Liver (tissue), 3 donors: ENCODE data around the gene SLC6A5.
A peak's percentile ranks its signal among the peaks of the same experiment; 100 is the strongest.

Experiments
- ATF3 ChIP-seq: IDR thresholded peaks from 2 replicates; pipeline ENCODE4 v1.6.1; 2016; ENCODE audit warnings: antibody characterized with exemption
- CTCF ChIP-seq: fragments of 150-350 bp; IDR thresholded peaks from 2 replicates; pipeline ENCODE4 v1.5.1; 2017; ENCODE audit warnings: improper control_type of control experiment, low read depth, low read length; ENCODE audit not compliant: missing input control
- FOXA1 ChIP-seq: IDR thresholded peaks from 2 replicates; pipeline ENCODE4 v1.6.1; 2016; ENCODE audit warnings: antibody characterized with exemption
- GABPA ChIP-seq, 2 donors: IDR thresholded peaks in 1 of 2; conservative IDR thresholded peaks in 1 of 2; 2 replicates each; pipeline ENCODE4 v1.6.1; 2016; ENCODE audit warnings: antibody characterized with exemption in 2 of 2, mild to moderate bottlenecking in 1 of 2, moderate library complexity in 1 of 2
- HNF4A ChIP-seq, 2 donors: conservative IDR thresholded peaks; 2 replicates each; pipeline ENCODE4 v1.6.1; 2016; ENCODE audit warnings: antibody characterized with exemption in 2 of 2, mild to moderate bottlenecking in 2 of 2
- JUND ChIP-seq, 2 donors: IDR thresholded peaks; 2 replicates each; pipeline ENCODE4 v1.6.1; 2016; ENCODE audit warnings: antibody characterized with exemption in 2 of 2
- MAX ChIP-seq: IDR thresholded peaks from 2 replicates; pipeline ENCODE4 v1.6.1; 2016; ENCODE audit warnings: antibody characterized with exemption
- NR2F2 ChIP-seq: IDR thresholded peaks from 2 replicates; pipeline ENCODE4 v1.6.1; 2016; ENCODE audit warnings: antibody characterized with exemption
- RAD21 ChIP-seq, 2 donors: IDR thresholded peaks; 2 replicates each; pipeline ENCODE4 v1.6.1; 2016; ENCODE audit warnings: antibody characterized with exemption in 2 of 2, mild to moderate bottlenecking in 2 of 2
- REST ChIP-seq: IDR thresholded peaks from 2 replicates; pipeline ENCODE4 v1.6.1; 2016; ENCODE audit warnings: antibody characterized with exemption, mild to moderate bottlenecking
- RXRA ChIP-seq, 2 donors: IDR thresholded peaks; 2 replicates each; pipeline ENCODE4 v1.6.1; 2017 to 2018; ENCODE audit warnings: antibody characterized with exemption in 2 of 2, mild to moderate bottlenecking in 1 of 2
- TAF1 ChIP-seq: conservative IDR thresholded peaks from 2 replicates; pipeline ENCODE4 v1.6.1; 2016; ENCODE audit warnings: antibody characterized with exemption, mild to moderate bottlenecking
- YY1 ChIP-seq: IDR thresholded peaks from 2 replicates; pipeline ENCODE4 v1.6.1; 2016; ENCODE audit warnings: antibody characterized with exemption, mild to moderate bottlenecking
- ZBTB33 ChIP-seq: IDR thresholded peaks from 2 replicates; pipeline ENCODE4 v1.6.1; 2016; ENCODE audit warnings: antibody characterized with exemption
- donor health status: healthy.
- donor health status: healthy.

GRCh38 chr11:20612416-20612815, 13.0 kb downstream of the SLC6A5 start:
- TF ChIP-seq RAD21 (IDR thresholded peaks at IDR 0.05): no peak
- no peak for TF ChIP-seq CTCF
- TF ChIP-seq NR2F2: no peak
- TF ChIP-seq REST: no peak
- TF ChIP-seq FOXA1: no peak
- no peak for TF ChIP-seq MAX
- TF ChIP-seq ATF3: no peak
- TF ChIP-seq TAF1: no peak
- TF ChIP-seq YY1: no peak
- TF ChIP-seq JUND (IDR thresholded peaks at IDR 0.05): no peak
- peak in 1 of 2 donors; percentile 23 for TF ChIP-seq HNF4A (conservative IDR thresholded peaks at IDR 0.05)
- no peak for TF ChIP-seq GABPA (IDR thresholded peaks at IDR 0.05 in 1 of 2, conservative IDR thresholded peaks at IDR 0.05 in 1 of 2)
- TF ChIP-seq ZBTB33: no peak
- TF ChIP-seq RXRA (IDR thresholded peaks at IDR 0.05): peak in 1 of 2 donors; percentile 6
